HepG2 (cell line): ENCODE measurements around the gene P2RY6.

ENCODE experiments used
- DMAP1 ChIP-seq: IDR thresholded peaks from 2 replicates; pipeline ENCODE4 v1.6.1; 2016
- RNF219 ChIP-seq: sonication (generic); formaldehyde crosslinking; IDR thresholded peaks from 2 replicates; pipeline ENCODE4 v1.5.0; 2020; ENCODE audit warnings: mild to moderate bottlenecking, missing genetic modification reagents
- ZBTB26 ChIP-seq: IDR thresholded peaks from 2 replicates; pipeline ENCODE4 v1.6.1; 2016; ENCODE audit warnings: missing compliant biosample characterization, missing genetic modification reagents, borderline replicate concordance

GRCh38 chr11:73318501-73319011, 46.4 kb downstream of the P2RY6 start:
- no peak for TF ChIP-seq ZBTB26
- TF ChIP-seq DMAP1 = no peak
- no peak for TF ChIP-seq RNF219 (CRISPR knock-in tag)
